HG03045 (cell line): ENCODE measurements around the gene MAN1C1.

Experiments
- ATAC-seq: cut with Tn5 transposase; IDR thresholded peaks from one replicate; pipeline ENCODE4 v1.9.1; 2021; ENCODE audit warnings: mild to moderate bottlenecking, moderate library complexity; ENCODE audit not compliant: unreplicated experiment

MAN1C1 gene

GRCh38 chr1:25675729-25676476, 59.3 kb downstream of the MAN1C1 start:
- ATAC-seq, result peak; percentile 92

DNA sequence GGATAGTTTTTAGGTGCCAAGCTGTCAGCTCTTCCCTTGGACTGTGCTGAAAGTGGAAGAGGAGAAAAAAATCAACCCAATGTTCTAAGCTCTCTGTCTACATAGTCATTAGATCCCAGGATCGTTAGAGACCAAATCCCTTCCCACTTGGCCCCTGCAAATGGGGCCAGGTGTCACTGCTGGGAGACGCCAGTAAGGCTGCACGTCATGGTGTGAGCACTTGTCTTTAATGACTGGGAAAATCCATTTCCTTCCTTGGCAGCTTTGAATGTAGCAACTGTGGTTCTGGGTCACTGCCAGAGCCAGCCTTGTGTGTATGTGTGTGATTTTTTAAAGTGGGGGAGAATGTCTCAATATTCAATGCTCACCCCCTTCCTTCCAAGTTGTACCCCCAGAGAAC, 59.9 kb downstream of the MAN1C1 start:
- peak; percentile 8 for ATAC-seq

DNA sequence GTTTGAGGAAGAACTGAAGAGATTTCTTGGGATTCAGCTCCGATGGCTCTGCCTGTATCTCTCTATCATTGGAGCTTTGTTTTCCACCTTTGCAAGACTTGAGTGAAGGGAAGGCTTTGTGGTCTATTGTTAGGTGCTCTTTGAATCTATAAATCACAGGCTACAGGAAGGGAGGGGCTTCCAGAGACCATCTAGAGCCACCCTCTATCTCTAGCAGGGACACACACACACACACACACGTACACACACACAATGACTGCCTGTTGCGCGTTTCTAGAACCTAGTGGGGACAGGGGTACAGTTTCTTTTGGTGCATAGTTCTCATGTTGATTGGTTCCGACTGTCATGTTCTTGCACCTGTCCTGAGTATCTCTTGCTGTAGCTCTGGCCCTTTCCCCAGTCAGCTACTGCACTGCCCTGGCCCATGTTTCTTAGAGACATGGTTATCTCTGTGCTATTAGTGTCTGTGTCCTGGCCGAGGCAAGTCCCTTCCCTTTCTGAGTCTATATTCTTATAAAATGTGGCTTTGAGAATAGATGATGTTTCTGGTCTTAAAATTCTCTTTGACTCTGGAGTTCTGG, 60.7 kb downstream of the MAN1C1 start:
- no peak for ATAC-seq

- ATAC-seq, result no peak
These were observed 62.6 kb downstream of the MAN1C1 start for GRCh38 chr1:25679171-25679570.

GRCh38 chr1:25680701-25681100, 64.1 kb downstream of the MAN1C1 start:
- no peak for ATAC-seq

DNA sequence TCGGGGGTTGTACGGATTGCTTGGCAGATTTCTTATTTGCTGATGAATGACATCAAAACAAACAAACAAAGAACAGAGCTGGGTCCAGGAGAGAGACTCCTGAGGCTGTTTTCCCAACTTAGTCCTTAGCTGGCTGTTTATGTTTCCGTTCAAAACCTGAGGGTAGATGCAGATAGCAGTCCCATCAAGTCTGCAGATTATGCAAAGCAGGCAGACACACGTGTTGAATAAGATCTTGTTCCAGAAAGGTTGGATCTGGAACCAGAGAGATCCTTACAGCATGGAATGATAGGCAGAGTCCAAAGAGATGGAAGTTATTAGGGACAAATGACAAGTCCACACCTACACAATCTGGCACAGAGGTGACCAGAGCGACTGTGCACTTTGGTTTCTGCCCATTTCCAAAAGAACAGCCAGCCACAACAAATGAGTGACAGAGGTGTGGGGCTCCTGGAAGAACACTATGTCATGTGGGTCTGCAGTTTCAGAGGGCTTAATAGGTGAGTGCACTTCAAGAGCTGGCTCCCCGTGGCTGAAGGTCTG, 65.5 kb downstream of the MAN1C1 start:
- no peak for ATAC-seq

DNA sequence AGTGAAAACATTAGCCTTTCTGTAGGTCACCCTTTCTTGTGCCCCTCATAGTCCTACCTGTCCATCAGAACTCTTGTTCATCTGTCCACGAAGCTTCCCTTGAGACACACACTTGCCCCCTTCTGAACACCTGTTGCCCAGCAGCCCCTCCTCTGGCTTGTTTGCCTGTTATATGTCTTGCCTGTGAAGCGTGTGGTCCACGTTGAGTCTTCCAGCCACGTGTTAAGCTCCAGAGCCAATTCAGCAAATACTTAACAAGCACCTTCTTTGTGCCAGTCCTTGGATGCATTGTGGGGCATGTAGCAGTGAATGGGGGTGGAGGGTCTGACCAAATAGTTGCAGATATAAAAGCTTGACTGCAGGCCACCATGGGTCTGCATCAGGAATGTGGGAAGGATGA, 66.6 kb downstream of the MAN1C1 start:
- ATAC-seq, result no peak

DNA sequence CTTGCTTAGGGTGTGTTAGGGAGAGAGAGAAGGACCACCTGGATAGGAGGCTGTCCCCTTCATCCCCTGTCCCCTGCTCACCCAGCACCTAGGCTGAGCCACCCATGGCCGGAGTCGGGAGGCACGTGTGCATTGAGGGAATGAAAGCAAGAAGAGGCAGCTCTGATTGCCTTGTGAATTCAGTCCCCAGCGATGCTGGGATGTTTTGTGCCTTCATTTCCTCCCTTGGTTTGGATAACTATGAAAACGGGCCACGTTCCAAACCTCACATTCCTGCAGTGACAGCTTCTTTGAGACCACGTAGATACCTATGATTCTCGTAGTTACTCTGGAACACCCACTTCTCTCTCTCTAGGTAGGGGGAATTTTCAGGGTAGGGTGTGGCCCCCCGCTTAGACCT, 67.1 kb downstream of the MAN1C1 start:
- ATAC-seq, result no peak

DNA sequence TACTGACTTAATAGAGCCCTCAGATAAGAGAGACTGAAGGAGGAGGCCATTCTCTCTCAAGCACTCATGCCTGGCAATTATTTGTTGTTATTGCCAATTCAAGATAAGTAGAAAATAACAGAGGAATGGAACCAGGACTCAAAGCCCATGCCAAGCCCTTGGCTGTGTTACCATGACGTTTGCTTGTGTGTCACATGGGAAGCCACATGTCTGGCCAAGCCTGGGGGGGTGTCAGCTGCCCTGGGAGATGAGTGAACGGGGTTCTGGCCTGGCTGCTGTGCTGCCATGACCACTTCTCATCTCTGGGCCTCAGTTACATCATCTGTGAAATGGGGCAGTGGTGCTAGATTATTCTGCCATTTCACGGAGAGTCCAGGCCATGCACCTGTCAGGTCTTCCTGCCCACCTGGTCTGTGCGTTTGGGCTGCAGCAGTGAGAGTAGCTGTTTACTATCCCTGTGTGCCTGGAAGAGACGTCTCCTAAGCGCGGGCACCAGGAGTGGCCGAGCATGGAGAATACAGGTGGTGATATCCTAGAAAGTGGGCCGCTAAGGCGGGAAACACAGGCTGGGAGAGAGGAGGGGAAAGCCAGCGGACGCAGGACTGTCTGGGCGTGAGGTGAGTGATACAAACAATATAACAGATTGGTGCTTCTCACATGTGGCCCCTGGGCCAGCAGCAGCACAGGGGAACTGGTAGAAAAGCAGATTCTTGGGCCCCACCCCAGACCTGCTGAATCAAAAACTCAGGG, 67.8 kb downstream of the MAN1C1 start:
- ATAC-seq, result no peak

GRCh38 chr1:25685211-25685750, 68.7 kb downstream of the MAN1C1 start:
- ATAC-seq, result no peak

- no peak for ATAC-seq
These were observed 69.5 kb downstream of the MAN1C1 start for GRCh38 chr1:25685938-25686665.

DNA sequence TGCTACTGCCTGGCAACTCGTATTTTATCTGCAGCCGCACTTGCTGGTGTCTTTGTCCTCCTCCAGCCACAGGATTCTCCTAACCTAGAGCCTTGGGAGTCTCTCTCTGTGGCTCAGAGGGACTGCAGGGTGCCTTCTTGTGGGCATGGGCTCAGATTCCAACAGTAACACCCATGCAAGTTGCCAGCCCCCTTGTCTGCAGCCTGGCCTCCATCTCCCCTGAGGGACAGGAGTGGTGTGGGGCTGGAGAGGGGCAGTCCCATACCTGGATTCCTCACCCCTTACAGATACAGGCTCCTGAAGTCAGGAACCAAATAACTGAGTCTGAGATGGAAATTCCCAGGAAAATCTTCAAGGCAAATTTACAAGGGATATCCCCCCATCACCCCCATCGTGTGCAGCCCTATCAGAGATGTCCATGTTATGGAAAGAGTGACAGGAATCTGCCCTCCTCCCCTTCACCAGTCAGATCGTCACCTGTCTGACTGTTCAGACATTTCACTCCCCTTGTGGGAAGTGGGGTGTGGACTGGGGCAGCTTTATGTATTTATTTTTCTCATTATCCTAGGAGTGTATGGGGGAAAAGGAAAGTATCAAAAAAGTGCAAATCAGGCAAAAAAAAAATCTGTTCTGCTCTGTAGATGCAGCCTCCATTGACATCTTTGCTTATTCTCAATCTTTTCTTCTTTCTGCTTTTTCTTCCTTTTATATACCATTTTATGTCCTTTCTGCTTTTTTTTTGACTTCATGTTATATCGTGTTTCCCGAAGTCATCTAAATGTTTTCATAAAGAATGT, 70.8 kb downstream of the MAN1C1 start:
- no peak for ATAC-seq

- ATAC-seq, result no peak
These were observed 72.0 kb downstream of the MAN1C1 start for GRCh38 chr1:25688390-25689119.

DNA sequence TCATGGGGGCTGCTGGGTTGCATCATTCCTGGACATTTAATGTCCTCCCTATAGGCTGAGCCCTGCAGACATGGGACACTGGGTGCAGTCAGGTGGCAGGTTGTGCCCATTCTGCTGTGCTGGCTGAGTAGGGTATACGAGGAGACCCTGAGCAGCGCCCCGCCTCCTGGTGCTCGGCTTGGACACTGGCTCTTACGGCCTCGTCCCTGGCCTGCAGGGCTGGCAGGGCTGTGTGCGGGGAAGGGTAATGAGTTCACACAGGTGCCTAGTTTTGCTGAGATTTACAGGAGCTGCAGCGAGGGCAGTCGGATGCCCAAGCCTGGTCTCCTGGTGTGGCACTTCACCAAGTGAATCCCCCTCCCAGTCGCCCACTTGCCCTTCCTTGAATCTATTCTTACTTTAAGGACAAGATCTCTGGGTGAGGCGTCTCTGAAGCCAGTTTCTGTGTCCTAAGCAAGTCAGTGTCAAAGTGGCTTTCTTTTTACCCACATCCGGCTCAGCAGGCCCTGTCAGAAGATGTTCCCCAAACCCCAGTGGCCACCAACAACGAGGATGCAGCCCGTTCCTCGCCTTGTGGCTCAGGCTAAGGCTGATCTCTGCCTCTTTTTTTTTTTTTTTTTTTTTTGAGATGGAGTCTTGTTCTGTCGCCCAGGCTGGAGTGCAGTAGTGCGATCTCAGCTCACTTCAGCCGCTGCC, 73.2 kb downstream of the MAN1C1 start:
- no peak for ATAC-seq

GRCh38 chr1:25690396-25690956, 73.9 kb downstream of the MAN1C1 start:
- ATAC-seq, result no peak

DNA sequence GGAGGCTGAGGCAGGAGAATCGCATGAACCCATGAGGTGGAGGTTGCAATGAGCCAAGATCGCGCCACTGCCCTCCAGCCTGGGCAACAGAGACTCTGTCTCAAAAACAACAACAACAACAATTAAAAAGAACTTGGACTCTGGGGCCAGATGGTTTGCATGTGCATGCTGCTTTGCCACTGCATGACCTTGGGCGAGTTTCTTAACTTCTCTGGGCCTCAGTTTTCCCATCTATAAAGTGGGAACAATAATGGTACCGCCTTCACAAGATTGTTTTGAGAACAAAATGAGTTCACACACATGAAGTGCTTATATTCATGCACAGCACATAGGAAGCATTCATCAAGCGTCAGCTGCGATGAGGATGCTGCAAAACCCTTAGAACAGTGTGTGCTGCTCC, 74.6 kb downstream of the MAN1C1 start:
- no peak for ATAC-seq

- ATAC-seq, result no peak
These were observed 76.0 kb downstream of the MAN1C1 start for GRCh38 chr1:25692560-25692959.
